Glomerular endothelial cell (primary cell): ENCODE data around the gene ABHD5. TPM values are rescaled to one million over a fixed set of nuclear protein-coding genes. Genes with fewer than 3 reads are reported as not detected.

Experiments used
- DNase-seq: peaks from one replicate; pipeline ENCODE4 v3.0.0-alpha.2; 2011; ENCODE audit warnings: low read depth, low spot score; ENCODE audit errors: extremely low read depth
- total RNA-seq: library from RNA; depleted of rRNA; stranded (reverse); fragments of >200 nt; gene quantifications from 2 replicates; pipeline ENCODE4 v1.2.3, GENCODE V29; 2015

Gene ABHD5
- total RNA-seq, 1 donor from 2014 or later, result 12.7 TPM

GRCh38 chr3:43753741-43754715 is 63.3 kb downstream of the ABHD5 start:
- DNase-seq, result no peak

GRCh38 chr3:43755516-43756200 is 64.9 kb downstream of the ABHD5 start:
- no peak for DNase-seq

GRCh38 chr3:43757666-43758321 is 67.1 kb downstream of the ABHD5 start:
- DNase-seq, result no peak

GRCh38 chr3:43758592-43759225 is 68.0 kb downstream of the ABHD5 start:
- DNase-seq, result no peak

GRCh38 chr3:43759297-43759782 is 68.6 kb downstream of the ABHD5 start:
- DNase-seq, result no peak

GRCh38 chr3:43759938-43760337 is 69.2 kb downstream of the ABHD5 start:
- DNase-seq, result no peak

- DNase-seq, result no peak
These were observed 70.2 kb downstream of the ABHD5 start for GRCh38 chr3:43760938-43761337.

- no peak for DNase-seq
These were observed 71.7 kb downstream of the ABHD5 start for GRCh38 chr3:43762451-43762850.

- no peak for DNase-seq
These were observed 73.3 kb downstream of the ABHD5 start for GRCh38 chr3:43764056-43764455.

- no peak for DNase-seq
These were observed 73.7 kb downstream of the ABHD5 start for GRCh38 chr3:43764471-43764870.

GRCh38 chr3:43765521-43765971 is 74.8 kb downstream of the ABHD5 start:
- DNase-seq, result no peak

- no peak for DNase-seq
These were observed 76.1 kb downstream of the ABHD5 start for GRCh38 chr3:43766672-43767465.

GRCh38 chr3:43768381-43768973 is 77.7 kb downstream of the ABHD5 start:
- DNase-seq, result no peak

- peak; percentile 68 for DNase-seq
These were observed 78.6 kb downstream of the ABHD5 start for GRCh38 chr3:43769097-43769884.

- no peak for DNase-seq
These were observed 79.2 kb downstream of the ABHD5 start for GRCh38 chr3:43769885-43770425.

GRCh38 chr3:43770426-43771103 is 79.8 kb downstream of the ABHD5 start:
- DNase-seq, result no peak

- DNase-seq, result no peak
These were observed 80.9 kb downstream of the ABHD5 start for GRCh38 chr3:43771610-43772009.
